IMR-90 (cell line): Measurements from ENCODE around the gene PEX14.

Experiments used
- CHD1 ChIP-seq: IDR thresholded peaks from 2 replicates; pipeline ENCODE4 v1.6.1; 2012; ENCODE audit warnings: low read depth, low read length, improper control_type of control experiment
- MAZ ChIP-seq: IDR thresholded peaks from 2 replicates; pipeline ENCODE4 v1.6.1; 2012; ENCODE audit warnings: low read depth, mild to moderate bottlenecking, low read length, improper control_type of control experiment, moderate library complexity, borderline replicate concordance
- POLR2A ChIP-seq: IDR thresholded peaks from 2 replicates; pipeline ENCODE4 v1.6.1; 2012; ENCODE audit warnings: mild to moderate bottlenecking, low read depth, low read length
- TF ChIP-seq, protein P1 (sequence below): conservative IDR thresholded peaks from 2 replicates; pipeline ENCODE4 v1.5.1; 2012; ENCODE audit warnings: mild to moderate bottlenecking, low read depth, low read length, improper control_type of control experiment
- TF ChIP-seq, protein P2 (sequence below): fragments of 150-350 bp; IDR thresholded peaks from 2 replicates; pipeline ENCODE4 v1.6.1; 2017; ENCODE audit warnings: mild to moderate bottlenecking, antibody characterized with exemption, low read length, low read depth

DNA sequence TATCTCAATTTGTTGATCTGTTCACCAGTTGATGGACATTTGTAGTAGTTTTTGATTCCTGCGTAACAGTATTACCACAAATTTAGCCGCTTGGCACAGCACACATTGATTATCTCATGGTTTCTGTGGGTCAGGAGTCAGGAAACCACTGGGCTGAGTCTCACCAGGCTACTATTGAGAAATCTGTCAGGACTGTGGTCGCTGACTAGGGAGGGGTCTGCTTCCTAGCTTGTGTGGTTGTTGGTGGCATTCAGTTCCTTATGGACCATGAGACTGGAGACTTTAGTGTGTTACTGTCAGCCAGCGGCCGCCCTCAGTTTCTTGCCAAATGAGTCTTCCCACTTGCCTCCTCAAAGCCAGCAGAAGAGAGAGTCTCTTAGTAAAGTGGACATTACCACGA lies 9.8 kb downstream of the PEX14 start:
- TF ChIP-seq, protein P1, sequence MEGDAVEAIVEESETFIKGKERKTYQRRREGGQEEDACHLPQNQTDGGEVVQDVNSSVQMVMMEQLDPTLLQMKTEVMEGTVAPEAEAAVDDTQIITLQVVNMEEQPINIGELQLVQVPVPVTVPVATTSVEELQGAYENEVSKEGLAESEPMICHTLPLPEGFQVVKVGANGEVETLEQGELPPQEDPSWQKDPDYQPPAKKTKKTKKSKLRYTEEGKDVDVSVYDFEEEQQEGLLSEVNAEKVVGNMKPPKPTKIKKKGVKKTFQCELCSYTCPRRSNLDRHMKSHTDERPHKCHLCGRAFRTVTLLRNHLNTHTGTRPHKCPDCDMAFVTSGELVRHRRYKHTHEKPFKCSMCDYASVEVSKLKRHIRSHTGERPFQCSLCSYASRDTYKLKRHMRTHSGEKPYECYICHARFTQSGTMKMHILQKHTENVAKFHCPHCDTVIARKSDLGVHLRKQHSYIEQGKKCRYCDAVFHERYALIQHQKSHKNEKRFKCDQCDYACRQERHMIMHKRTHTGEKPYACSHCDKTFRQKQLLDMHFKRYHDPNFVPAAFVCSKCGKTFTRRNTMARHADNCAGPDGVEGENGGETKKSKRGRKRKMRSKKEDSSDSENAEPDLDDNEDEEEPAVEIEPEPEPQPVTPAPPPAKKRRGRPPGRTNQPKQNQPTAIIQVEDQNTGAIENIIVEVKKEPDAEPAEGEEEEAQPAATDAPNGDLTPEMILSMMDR: no peak
- TF ChIP-seq CHD1 (no peak), POLR2A (no peak), MAZ (no peak)
- TF ChIP-seq, protein P2, sequence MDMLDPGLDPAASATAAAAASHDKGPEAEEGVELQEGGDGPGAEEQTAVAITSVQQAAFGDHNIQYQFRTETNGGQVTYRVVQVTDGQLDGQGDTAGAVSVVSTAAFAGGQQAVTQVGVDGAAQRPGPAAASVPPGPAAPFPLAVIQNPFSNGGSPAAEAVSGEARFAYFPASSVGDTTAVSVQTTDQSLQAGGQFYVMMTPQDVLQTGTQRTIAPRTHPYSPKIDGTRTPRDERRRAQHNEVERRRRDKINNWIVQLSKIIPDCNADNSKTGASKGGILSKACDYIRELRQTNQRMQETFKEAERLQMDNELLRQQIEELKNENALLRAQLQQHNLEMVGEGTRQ: no peak
